Tibial nerve (tissue), 3 donors: ENCODE results near the gene ATIC.

ENCODE experiments used
- CTCF ChIP-seq, 5 experiments: fragments of 200-600 bp in 3 of 5; fragments of 450-650 bp in 2 of 5; sonication (generic) in 3 of 5; IDR thresholded peaks; one replicate each; pipeline ENCODE4 v1.5.1; 2016 to 2019; ENCODE audit warnings: antibody characterized with exemption in 5 of 5, mild to moderate bottlenecking in 3 of 5, moderate library complexity in 2 of 5
- POLR2A ChIP-seq, 2 donors: fragments of 450-650 bp; IDR thresholded peaks; one replicate each; pipeline ENCODE4 v1.6.1; 2017; ENCODE audit warnings: antibody characterized with exemption in 2 of 2, mild to moderate bottlenecking in 2 of 2, moderate library complexity in 2 of 2

- no peak for TF ChIP-seq POLR2A (IDR thresholded peaks at IDR 0.05)
- no peak for TF ChIP-seq CTCF (IDR thresholded peaks at IDR 0.05)
Measured at GRCh38 chr2:215360596-215360995, 48.7 kb downstream of the ATIC start.
